Measurements from ENCODE around the gene C22orf23. TPM values are rescaled to one million over a fixed set of nuclear protein-coding genes. Genes with fewer than 3 reads are reported as not detected.

The C22orf23 gene
- total and polyA plus RNA-seq, 10 of the 15 experiments (the other 5 are each of a cell fraction or from before 2014, with no cell fraction given) = 0.04 to 0.38 (median 0.11) TPM; not detected in 5

DNA sequence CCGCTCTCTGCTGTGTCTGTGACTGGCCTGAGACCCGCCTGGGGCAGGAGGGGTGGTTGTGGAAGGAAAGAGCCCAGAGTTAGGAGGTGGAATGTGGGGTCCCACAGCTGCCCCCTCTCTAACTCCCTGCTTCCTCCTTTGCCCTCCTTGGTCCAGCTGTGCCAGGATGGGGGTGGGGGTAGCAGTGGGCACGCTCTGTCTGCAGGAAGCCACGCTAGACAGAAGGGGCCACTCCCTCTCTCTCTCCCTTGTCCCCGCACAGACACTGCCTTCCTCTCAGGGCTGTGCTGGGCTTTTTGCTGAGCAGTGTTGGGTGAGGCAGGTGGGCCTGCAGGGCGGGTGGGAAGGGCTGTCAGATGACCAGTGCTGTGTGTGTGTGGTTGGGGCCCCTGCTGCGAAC lies 33.0 kb upstream of the C22orf23 start:
- H3K27me3 ChIP-seq (replicated peaks in 1 of 2; ENCODE audit: control insufficient read depth in 2 of 2, insufficient read depth in 2 of 2, low read length in 1 of 2) = no peaks in the 10 kb centered on the region
- intact Hi-C loops (cut with micrococcal nuclease; ENCODE audit: unreplicated experiment) (no loop called here), in situ Hi-C loops (cut with MboI) (no loop called here)
- no peak overlapping the region for H3K9ac ChIP-seq (ENCODE audit: control insufficient read depth, insufficient read depth, low read length)
- H3K36me3 ChIP-seq (ENCODE audit: control insufficient read depth in 2 of 2, insufficient read depth in 2 of 2, low read length in 1 of 2) = no peaks in the 10 kb centered on the region
- no peak overlapping the region for H3K4me3 ChIP-seq
- FAIRE-seq (no peak), ATAC-seq (no peak), DNase-seq (ENCODE audit: low read depth, low spot score) (no peak)
- H2AFZ ChIP-seq (ENCODE audit: control insufficient read depth, low read depth, low read length) = no peak overlapping the region
- TF ChIP-seq SPI1 (IDR thresholded peaks at IDR 0.05; ENCODE audit: borderline replicate concordance, insufficient read depth, low read depth, low read length) (no peak), EZH2 (IDR thresholded peaks at IDR 0.05; ENCODE audit: borderline replicate concordance, control insufficient read depth, low read depth, low read length) (no peak), CREB1 (IDR thresholded peaks at IDR 0.05; ENCODE audit: low read depth) (no peak)
- no peaks in the 10 kb centered on the region for H3K79me2 ChIP-seq (ENCODE audit: control insufficient read depth, insufficient read depth, low read length)
- H4K20me1 ChIP-seq (ENCODE audit: control insufficient read depth, insufficient read depth) = no peaks in the 10 kb centered on the region
- ChIA-PET SMC1A (ENCODE audit: uncharacterized antibody, unreplicated experiment) (no interaction called here), POLR2A (interaction anchor here (0.7 kb wide), 1 partner anchor 19 kb away, joined by 3 read pairs; no protein-coding TSS in a partner anchor), RAD21 (ENCODE audit: unreplicated experiment) (no interaction called here), CTCF (no interaction called here)
- no peak overlapping the region for H3K4me2 ChIP-seq (ENCODE audit: control insufficient read depth, insufficient read depth)
- no peaks in the 10 kb centered on the region for H3K4me1 ChIP-seq (ENCODE audit: control insufficient read depth, insufficient read depth, low read length)
- WGBS (ENCODE audit: insufficient coverage, insufficient replicate concordance, low lambda C conversion rate, missing lambda C conversion rate) = 42% methylated on average over 6 of the region's 7 CpGs
- no peaks in the 10 kb centered on the region for H3K9me3 ChIP-seq (replicated peaks; ENCODE audit: control insufficient read depth, insufficient read depth, low read length)
- BruUV-seq (replicated peaks) = no TSS peak
- H3K27ac ChIP-seq (ENCODE audit: control insufficient read depth, insufficient read depth) = no peak overlapping the region

DNA sequence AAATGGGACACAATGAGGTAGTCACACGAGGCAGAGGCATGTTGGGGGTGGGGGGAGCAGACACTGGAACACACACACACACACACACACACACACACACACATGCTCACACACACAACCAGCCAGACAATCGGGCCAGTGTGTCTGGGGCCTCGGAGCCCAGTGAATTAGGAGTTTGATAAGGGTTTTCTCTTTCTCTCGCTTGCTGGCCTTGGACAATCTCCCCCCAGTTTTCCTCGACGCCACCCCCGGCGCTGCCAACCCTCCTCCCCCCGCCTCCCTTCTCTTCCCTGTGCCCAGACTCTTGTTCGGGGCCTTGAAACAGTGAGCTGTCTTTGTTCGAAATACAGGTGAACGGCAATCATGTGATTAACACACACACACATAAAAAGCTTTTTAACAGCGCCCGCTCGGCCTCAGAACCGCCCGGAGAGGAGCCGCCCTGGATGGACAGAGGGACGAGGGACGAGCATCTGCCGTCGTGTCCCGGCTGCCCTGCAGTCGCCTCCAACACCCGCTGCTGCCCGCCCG lies 32.4 kb upstream of the C22orf23 start:
- ChIA-PET CTCF (no interaction called here), SMC1A (ENCODE audit: uncharacterized antibody, unreplicated experiment) (no interaction called here), RAD21 (ENCODE audit: unreplicated experiment) (no interaction called here), POLR2A (interaction anchor here (0.7 kb wide), 1 partner anchor 19 kb away, joined by 3 read pairs; no protein-coding TSS in a partner anchor)
- no peak for DNase-seq (ENCODE audit: low read depth, low spot score)
- H3K4me2 ChIP-seq (ENCODE audit: control insufficient read depth, insufficient read depth) = no peak overlapping the region
- no peaks in the 10 kb centered on the region for H3K9me3 ChIP-seq (replicated peaks; ENCODE audit: control insufficient read depth, insufficient read depth, low read length)
- H3K36me3 ChIP-seq (ENCODE audit: control insufficient read depth in 2 of 2, insufficient read depth in 2 of 2, low read length in 1 of 2) = no peaks in the 10 kb centered on the region
- TF ChIP-seq ESRRA (IDR thresholded peaks at IDR 0.05; ENCODE audit: low read length) (no peak), STAT1 (conservative IDR thresholded peaks at IDR 0.05) (no peak), KAT2A (conservative IDR thresholded peaks at IDR 0.05; ENCODE audit: control insufficient read depth, low read depth, low read length) (no peak), CEBPB (IDR thresholded peaks at IDR 0.05; ENCODE audit: borderline replicate concordance in 1 of 2, low read depth in 2 of 2, low read length in 2 of 2) (no peak), CREM (IDR thresholded peaks at IDR 0.05; ENCODE audit: low read depth) (no peak), EP300 (IDR thresholded peaks at IDR 0.05; ENCODE audit: borderline replicate concordance in 1 of 2, control insufficient read depth in 1 of 2, low read depth in 2 of 2, low read length in 2 of 2) (no peak)
- no peaks in the 10 kb centered on the region for H4K20me1 ChIP-seq (ENCODE audit: control insufficient read depth, insufficient read depth)
- intact Hi-C loops (cut with micrococcal nuclease; ENCODE audit: unreplicated experiment) = no loop called here
- no peaks in the 10 kb centered on the region for H3K4me1 ChIP-seq (ENCODE audit: control insufficient read depth, insufficient read depth, low read length)
- in situ Hi-C loops (cut with MboI) = no loop called here
- no peak overlapping the region for H3K4me3 ChIP-seq
- FAIRE-seq = no peak
- ATAC-seq = no peak
- no TSS peak for BruUV-seq (replicated peaks)
- no peaks in the 10 kb centered on the region for H3K79me2 ChIP-seq (ENCODE audit: control insufficient read depth, insufficient read depth, low read length)
- H3K27ac ChIP-seq (ENCODE audit: control insufficient read depth, insufficient read depth) = no peak overlapping the region
- H2AFZ ChIP-seq (ENCODE audit: control insufficient read depth, low read depth, low read length) = no peak overlapping the region
- H3K9ac ChIP-seq (ENCODE audit: control insufficient read depth, insufficient read depth, low read length) = no peak overlapping the region
- no peaks in the 10 kb centered on the region for H3K27me3 ChIP-seq (replicated peaks in 1 of 2; ENCODE audit: control insufficient read depth in 2 of 2, insufficient read depth in 2 of 2, low read length in 1 of 2)
- WGBS (ENCODE audit: insufficient coverage, insufficient replicate concordance, low lambda C conversion rate, missing lambda C conversion rate) = 80% methylated on average over 19 of the region's 27 CpGs

All from GM12878 (cell line).